GM21576 (cell line): ENCODE measurements around the gene MCRIP2.

ENCODE experiments used
- ATAC-seq: cut with Tn5 transposase; IDR thresholded peaks from one replicate; pipeline ENCODE4 v1.9.1; 2021; ENCODE audit warnings: mild to moderate bottlenecking, moderate library complexity; ENCODE audit not compliant: unreplicated experiment

The MCRIP2 gene

GRCh38 chr16:616733-617586 is 24.7 kb upstream of the MCRIP2 start:
- ATAC-seq = no peak

- ATAC-seq = no peak
These were observed 23.8 kb upstream of the MCRIP2 start for GRCh38 chr16:617855-618254.

- ATAC-seq = no peak
These were observed 22.0 kb upstream of the MCRIP2 start for GRCh38 chr16:619476-620100.

- no peak for ATAC-seq
These were observed 20.7 kb upstream of the MCRIP2 start for GRCh38 chr16:620700-621525.

GRCh38 chr16:621526-622105 is 20.0 kb upstream of the MCRIP2 start:
- no peak for ATAC-seq

- no peak for ATAC-seq
These were observed 18.7 kb upstream of the MCRIP2 start for GRCh38 chr16:622920-623280.

GRCh38 chr16:624526-625070 is 17.0 kb upstream of the MCRIP2 start:
- ATAC-seq = no peak

GRCh38 chr16:625117-625976 is 16.3 kb upstream of the MCRIP2 start:
- ATAC-seq = no peak

- no peak for ATAC-seq
These were observed 15.5 kb upstream of the MCRIP2 start for GRCh38 chr16:625977-626765.

- ATAC-seq = no peak
These were observed 14.7 kb upstream of the MCRIP2 start for GRCh38 chr16:626787-627453.

GRCh38 chr16:627454-628239 is 14.0 kb upstream of the MCRIP2 start:
- ATAC-seq = no peak

GRCh38 chr16:628321-629061 is 13.1 kb upstream of the MCRIP2 start:
- no peak for ATAC-seq

- no peak for ATAC-seq
These were observed 12.3 kb upstream of the MCRIP2 start for GRCh38 chr16:629185-629832.

GRCh38 chr16:629833-630248 is 11.8 kb upstream of the MCRIP2 start:
- no peak for ATAC-seq

GRCh38 chr16:630249-630814 is 11.3 kb upstream of the MCRIP2 start:
- ATAC-seq = no peak

GRCh38 chr16:630815-631405 is 10.7 kb upstream of the MCRIP2 start, which contains the start of gene WFIKKN1:
Gene WFIKKN1 (plus strand): TSS chr16:630985. CDS start chr16:631254, 269 bp downstream.
- no peak for ATAC-seq
